22Rv1 (cell line): ENCODE results near the gene CBX5.

Experiments
- ZFX ChIP-seq: fragments of 450-650 bp; IDR thresholded peaks from 2 replicates; pipeline ENCODE4 v1.6.1; 2017; ENCODE audit warnings: antibody characterized with exemption, borderline replicate concordance
- TF ChIP-seq, protein P1 (sequence below): fragments of 450-650 bp; IDR thresholded peaks from 2 replicates; pipeline ENCODE4 v1.5.1; 2017; ENCODE audit warnings: mild to moderate bottlenecking

DNA sequence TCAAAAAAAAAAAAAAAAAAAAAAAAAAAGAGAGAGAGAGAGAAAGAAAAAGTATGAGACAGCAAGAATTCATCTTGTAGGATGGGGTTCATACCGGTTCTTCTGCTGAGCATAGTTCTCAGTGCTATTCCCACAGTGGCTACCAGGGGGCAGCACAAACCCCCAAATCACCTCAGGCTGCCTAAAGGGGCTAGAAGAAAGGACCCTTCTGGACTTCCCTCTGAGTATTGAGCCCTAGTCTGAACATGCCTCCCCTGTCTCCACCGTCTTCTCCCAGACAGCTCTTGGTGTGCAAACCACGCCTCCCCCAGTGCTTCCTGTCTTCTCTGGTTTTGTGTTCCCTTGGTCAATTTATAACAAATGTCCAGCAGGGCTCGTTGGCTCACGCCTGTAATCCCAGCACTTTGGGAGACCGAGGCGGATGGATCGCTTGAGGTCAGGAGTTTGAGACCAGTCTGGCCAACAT lies 59.8 kb downstream of the CBX5 start:
- TF ChIP-seq, protein P1, sequence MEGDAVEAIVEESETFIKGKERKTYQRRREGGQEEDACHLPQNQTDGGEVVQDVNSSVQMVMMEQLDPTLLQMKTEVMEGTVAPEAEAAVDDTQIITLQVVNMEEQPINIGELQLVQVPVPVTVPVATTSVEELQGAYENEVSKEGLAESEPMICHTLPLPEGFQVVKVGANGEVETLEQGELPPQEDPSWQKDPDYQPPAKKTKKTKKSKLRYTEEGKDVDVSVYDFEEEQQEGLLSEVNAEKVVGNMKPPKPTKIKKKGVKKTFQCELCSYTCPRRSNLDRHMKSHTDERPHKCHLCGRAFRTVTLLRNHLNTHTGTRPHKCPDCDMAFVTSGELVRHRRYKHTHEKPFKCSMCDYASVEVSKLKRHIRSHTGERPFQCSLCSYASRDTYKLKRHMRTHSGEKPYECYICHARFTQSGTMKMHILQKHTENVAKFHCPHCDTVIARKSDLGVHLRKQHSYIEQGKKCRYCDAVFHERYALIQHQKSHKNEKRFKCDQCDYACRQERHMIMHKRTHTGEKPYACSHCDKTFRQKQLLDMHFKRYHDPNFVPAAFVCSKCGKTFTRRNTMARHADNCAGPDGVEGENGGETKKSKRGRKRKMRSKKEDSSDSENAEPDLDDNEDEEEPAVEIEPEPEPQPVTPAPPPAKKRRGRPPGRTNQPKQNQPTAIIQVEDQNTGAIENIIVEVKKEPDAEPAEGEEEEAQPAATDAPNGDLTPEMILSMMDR = peak; percentile 92
- TF ChIP-seq ZFX = no peak
